Osteocyte (in vitro differentiated cells): ENCODE data around the gene USP28. TPM values are rescaled to one million over a fixed set of nuclear protein-coding genes. Genes with fewer than 3 reads are reported as not detected.
A peak's percentile ranks its signal among the peaks of the same experiment; 100 is the strongest.

Experiments used
- DNase-seq: peaks from one replicate; pipeline ENCODE4 v3.0.0; 2021; ENCODE audit warnings: mixed read lengths; ENCODE audit not compliant: unreplicated experiment; ENCODE audit errors: extremely low spot score
- H3K27ac Mint-ChIP-seq: one replicate; pipeline ENCODE4 v1.8.0; 2021; ENCODE audit warnings: mild to moderate bottlenecking, mixed read lengths; ENCODE audit not compliant: unreplicated experiment
- H3K27me3 Mint-ChIP-seq: one replicate; pipeline ENCODE4 v1.8.0; 2021; ENCODE audit warnings: mixed read lengths; ENCODE audit not compliant: unreplicated experiment
- H3K36me3 Mint-ChIP-seq: one replicate; pipeline ENCODE4 v1.8.0; 2021; ENCODE audit warnings: mixed read lengths; ENCODE audit not compliant: unreplicated experiment
- H3K4me1 Mint-ChIP-seq: one replicate; pipeline ENCODE4 v1.8.0; 2021; ENCODE audit warnings: mixed read lengths; ENCODE audit not compliant: unreplicated experiment
- H3K4me3 Mint-ChIP-seq: one replicate; pipeline ENCODE4 v1.8.0; 2021; ENCODE audit warnings: mild to moderate bottlenecking, moderate library complexity, mixed read lengths; ENCODE audit not compliant: unreplicated experiment
- H3K9me3 Mint-ChIP-seq: one replicate; pipeline ENCODE4 v1.8.0; 2021; ENCODE audit warnings: mixed read lengths; ENCODE audit not compliant: unreplicated experiment
- total RNA-seq: library from RNA; stranded (reverse); gene quantifications from 2 replicates; pipeline ENCODE4 v1.2.1, GENCODE V29; 2021
- TF ChIP-seq, protein P1 (sequence below): fragments of 200-600 bp; sonication (generic); IDR thresholded peaks from 2 replicates; pipeline ENCODE4 v1.5.0; 2021; ENCODE audit warnings: antibody characterized with exemption, mild to moderate bottlenecking, moderate library complexity

USP28 gene
- total RNA-seq, 1 donor from 2014 or later, result 37.2 TPM

DNA sequence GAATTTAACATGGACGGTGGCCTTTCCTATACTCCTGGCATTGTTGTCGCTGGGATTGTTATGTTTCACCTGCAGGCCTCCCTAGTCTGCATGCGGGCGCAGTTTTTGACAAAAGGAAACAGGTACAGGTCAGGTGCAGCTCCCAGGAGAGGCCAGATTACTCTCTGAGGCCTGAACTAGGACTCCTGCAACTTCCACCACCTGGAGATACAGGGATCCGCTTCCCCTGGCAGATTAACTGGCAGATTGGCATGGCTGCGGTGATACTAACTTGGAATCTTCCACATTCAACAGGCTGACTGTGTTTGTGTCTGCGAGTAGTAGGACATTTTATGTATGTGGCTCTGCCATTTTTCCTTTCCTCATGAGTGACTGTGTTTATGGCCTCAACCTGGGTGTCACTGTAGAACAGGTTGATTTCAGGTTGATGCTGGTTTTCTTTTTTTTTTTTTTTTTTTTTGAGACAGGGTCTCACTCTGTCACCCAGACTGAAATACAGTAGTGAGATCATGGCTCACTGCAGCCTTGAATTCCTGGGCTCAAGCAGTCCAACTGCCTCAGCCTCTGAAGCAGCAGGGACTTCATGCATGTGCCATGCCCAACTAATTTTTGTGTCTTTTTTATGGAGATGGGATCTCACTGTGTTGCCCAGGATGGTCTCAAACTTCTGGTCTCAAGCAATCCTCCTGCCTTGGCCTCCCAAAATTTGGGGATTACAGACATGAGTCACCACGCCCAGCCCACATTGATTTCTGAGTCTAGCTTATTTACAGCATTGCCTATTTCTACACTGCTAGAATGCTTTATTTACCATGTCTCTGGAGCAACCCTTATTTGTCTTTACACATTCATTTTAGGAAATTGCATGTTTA lies 1.7 kb upstream of the USP28 start:
- no peak overlapping the region for H3K27ac Mint-ChIP-seq
- peak overlapping the region; percentile 91 for H3K4me3 Mint-ChIP-seq
- TF ChIP-seq, protein P1, sequence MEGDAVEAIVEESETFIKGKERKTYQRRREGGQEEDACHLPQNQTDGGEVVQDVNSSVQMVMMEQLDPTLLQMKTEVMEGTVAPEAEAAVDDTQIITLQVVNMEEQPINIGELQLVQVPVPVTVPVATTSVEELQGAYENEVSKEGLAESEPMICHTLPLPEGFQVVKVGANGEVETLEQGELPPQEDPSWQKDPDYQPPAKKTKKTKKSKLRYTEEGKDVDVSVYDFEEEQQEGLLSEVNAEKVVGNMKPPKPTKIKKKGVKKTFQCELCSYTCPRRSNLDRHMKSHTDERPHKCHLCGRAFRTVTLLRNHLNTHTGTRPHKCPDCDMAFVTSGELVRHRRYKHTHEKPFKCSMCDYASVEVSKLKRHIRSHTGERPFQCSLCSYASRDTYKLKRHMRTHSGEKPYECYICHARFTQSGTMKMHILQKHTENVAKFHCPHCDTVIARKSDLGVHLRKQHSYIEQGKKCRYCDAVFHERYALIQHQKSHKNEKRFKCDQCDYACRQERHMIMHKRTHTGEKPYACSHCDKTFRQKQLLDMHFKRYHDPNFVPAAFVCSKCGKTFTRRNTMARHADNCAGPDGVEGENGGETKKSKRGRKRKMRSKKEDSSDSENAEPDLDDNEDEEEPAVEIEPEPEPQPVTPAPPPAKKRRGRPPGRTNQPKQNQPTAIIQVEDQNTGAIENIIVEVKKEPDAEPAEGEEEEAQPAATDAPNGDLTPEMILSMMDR, result no peak
- no peaks in the 10 kb centered on the region for H3K36me3 Mint-ChIP-seq
- peaks cover 33% of the 10 kb centered on the region for H3K4me1 Mint-ChIP-seq
- H3K9me3 Mint-ChIP-seq, result no peaks in the 10 kb centered on the region
- H3K27me3 Mint-ChIP-seq, result no peaks in the 10 kb centered on the region
- no peak for DNase-seq

GRCh38 chr11:113876074-113876797 lies 864 bp upstream of the USP28 start:
- TF ChIP-seq, protein P1, result no peak
- Mint-ChIP-seq H3K4me1 (peaks cover 31% of the 10 kb centered on the region), H3K36me3 (no peaks in the 10 kb centered on the region), H3K9me3 (no peaks in the 10 kb centered on the region), H3K4me3 (peak overlapping the region; percentile 91), H3K27me3 (no peaks in the 10 kb centered on the region), H3K27ac (peak overlapping the region; percentile 98)
- no peak for DNase-seq

GRCh38 chr11:113874581-113875233 lies 665 bp downstream of the USP28 start:
- Mint-ChIP-seq H3K9me3 (no peaks in the 10 kb centered on the region), H3K4me3 (peak overlapping the region; percentile 82), H3K36me3 (no peaks in the 10 kb centered on the region), H3K4me1 (peaks cover 33% of the 10 kb centered on the region), H3K27ac (peak overlapping the region; percentile 79), H3K27me3 (no peaks in the 10 kb centered on the region)
- TF ChIP-seq, protein P1, result no peak
- DNase-seq, result no peak

GRCh38 chr11:113874096-113874495 lies 1.3 kb downstream of the USP28 start:
- Mint-ChIP-seq H3K36me3 (no peaks in the 10 kb centered on the region), H3K9me3 (no peaks in the 10 kb centered on the region), H3K27me3 (no peaks in the 10 kb centered on the region), H3K4me3 (peak overlapping the region; percentile 82), H3K27ac (peak overlapping the region; percentile 79), H3K4me1 (peaks cover 33% of the 10 kb centered on the region)
- DNase-seq, result no peak
- TF ChIP-seq, protein P1, result no peak

DNA sequence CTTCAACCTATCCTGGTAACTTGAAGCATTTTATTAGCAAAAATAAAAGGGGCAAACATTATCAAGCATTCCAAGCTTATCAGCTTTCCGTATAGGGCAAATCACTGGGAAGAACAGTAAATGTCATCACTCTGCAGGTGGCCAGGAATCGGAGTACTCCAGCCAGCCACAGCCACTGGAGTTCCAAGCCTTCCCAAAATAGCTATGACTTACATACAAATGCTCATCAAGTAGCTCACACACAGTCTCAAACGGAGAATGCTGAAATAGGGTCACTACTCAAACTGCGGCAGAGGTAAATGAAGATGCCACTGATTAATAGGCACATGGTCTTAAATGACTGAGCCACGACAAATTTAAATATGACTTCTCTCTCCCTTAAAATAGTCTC lies 2.1 kb downstream of the USP28 start:
- H3K9me3 Mint-ChIP-seq, result no peaks in the 10 kb centered on the region
- H3K27ac Mint-ChIP-seq, result peak overlapping the region; percentile 66
- H3K4me3 Mint-ChIP-seq, result peak overlapping the region; percentile 82
- H3K36me3 Mint-ChIP-seq, result no peaks in the 10 kb centered on the region
- TF ChIP-seq, protein P1, result no peak
- no peaks in the 10 kb centered on the region for H3K27me3 Mint-ChIP-seq
- H3K4me1 Mint-ChIP-seq, result peaks cover 33% of the 10 kb centered on the region
- no peak for DNase-seq
